Fibroblast of villous mesenchyme (primary cell): ENCODE measurements around the gene OR2W1. TPM values are rescaled to one million over a fixed set of nuclear protein-coding genes. Genes with fewer than 3 reads are reported as not detected.

Experiments
- DNase-seq: peaks from one replicate; pipeline ENCODE4 v3.0.0-alpha.2; 2010; ENCODE audit warnings: low read depth
- H3K4me3 ChIP-seq: 2 replicates; pipeline ENCODE4 v1.5.1; 2011; ENCODE audit warnings: low read depth, mild to moderate bottlenecking, low read length
- CTCF ChIP-seq: IDR thresholded peaks from 2 replicates; pipeline ENCODE4 v1.5.1; 2012; ENCODE audit warnings: low read depth, mild to moderate bottlenecking, low read length; ENCODE audit not compliant: insufficient read depth
- total RNA-seq: library from RNA; depleted of rRNA; stranded (reverse); fragments of >200 nt; gene quantifications from 2 replicates; pipeline ENCODE4 v1.2.3, GENCODE V29; 2012

OR2W1 gene
- total RNA-seq: not detected in 2 replicates

GRCh38 chr6:29045075-29045474 lies at the start of gene OR2W1:
OR2W1 (minus strand) TSS chr6:29045175; CDS start chr6:29045175, 0 bp downstream.
- no peak for TF ChIP-seq CTCF
- no peak within 1 kb of the TSS for H3K4me3 ChIP-seq
- no peak for DNase-seq

- no peak for DNase-seq
- TF ChIP-seq CTCF: no peak
Observed at GRCh38 chr6:29092957-29093356, 48.0 kb upstream of the OR2W1 start.

GRCh38 chr6:29087213-29087612 lies 42.2 kb upstream of the OR2W1 start, which contains the start of gene OR2B3:
OR2B3 (minus strand) TSS chr6:29087313; CDS start chr6:29087248, 65 bp downstream.
- TF ChIP-seq CTCF: no peak
- DNase-seq: no peak
- no peak within 1 kb of the TSS for H3K4me3 ChIP-seq

More at GRCh38 chr6:29092957-29093356, 48.0 kb upstream of the OR2W1 start:
- H3K4me3 ChIP-seq: no peak overlapping the region

- DNase-seq: no peak
- no peak overlapping the region for H3K4me3 ChIP-seq
- TF ChIP-seq CTCF: no peak
Observed at GRCh38 chr6:29082457-29082856, 37.5 kb upstream of the OR2W1 start.

GRCh38 chr6:29081312-29081711 lies 36.3 kb upstream of the OR2W1 start:
- TF ChIP-seq CTCF: no peak
- DNase-seq: no peak
- no peak overlapping the region for H3K4me3 ChIP-seq

GRCh38 chr6:29079203-29079602 lies 34.2 kb upstream of the OR2W1 start:
- no peak for TF ChIP-seq CTCF
- DNase-seq: no peak
- H3K4me3 ChIP-seq: no peak overlapping the region

GRCh38 chr6:29071831-29072723 lies 27.1 kb upstream of the OR2W1 start:
- peak; percentile 68 for TF ChIP-seq CTCF
- DNase-seq: peak; percentile 9
- H3K4me3 ChIP-seq: no peak overlapping the region
